HepG2 (cell line): Measurements from ENCODE around the gene TMEM114. TPM values are rescaled to one million over a fixed set of nuclear protein-coding genes. Genes with fewer than 3 reads are reported as not detected.

Experiments used
- ARID4A ChIP-seq: sonication (generic); formaldehyde crosslinking; IDR thresholded peaks from 2 replicates; pipeline ENCODE4 v1.5.0; 2020; ENCODE audit warnings: mild to moderate bottlenecking, missing genetic modification reagents, borderline replicate concordance
- CREB3 ChIP-seq: sonication (generic); formaldehyde crosslinking; IDR thresholded peaks from 2 replicates; pipeline ENCODE4 v1.5.0; 2020; ENCODE audit warnings: missing genetic modification reagents
- GATAD2A ChIP-seq: IDR thresholded peaks from 2 replicates; pipeline ENCODE4 v1.6.1; 2016
- HNF1A ChIP-seq, 2 experiments: sonication (generic) in 1 of 2; formaldehyde crosslinking in 1 of 2; IDR thresholded peaks; 2 replicates each; pipeline versions ENCODE4 v1.4.0 to v1.6.1; 2016 to 2020; ENCODE audit warnings: borderline replicate concordance in 1 of 2, low read depth in 1 of 2, mild to moderate bottlenecking in 1 of 2, missing genetic modification reagents in 1 of 2
- KLF6 ChIP-seq: IDR thresholded peaks from 2 replicates; pipeline ENCODE4 v1.8.0; 2016; ENCODE audit warnings: missing biosample characterization, missing genetic modification reagents
- LBX2 ChIP-seq: sonication (generic); formaldehyde crosslinking; IDR thresholded peaks from 2 replicates; pipeline ENCODE4 v1.5.0; 2020; ENCODE audit warnings: missing genetic modification reagents, mild to moderate bottlenecking, borderline replicate concordance
- MEIS1 ChIP-seq: sonication (generic); formaldehyde crosslinking; IDR thresholded peaks from 2 replicates; pipeline ENCODE4 v1.9.0; 2021; ENCODE audit warnings: mild to moderate bottlenecking, missing genetic modification reagents, moderate library complexity, borderline replicate concordance
- MIXL1 ChIP-seq: IDR thresholded peaks from 2 replicates; pipeline ENCODE4 v1.6.1; 2016
- MXD4 ChIP-seq: IDR thresholded peaks from 2 replicates; pipeline ENCODE4 v1.6.1; 2016; ENCODE audit warnings: mild to moderate bottlenecking, missing biosample characterization, missing genetic modification reagents
- NR2F1 ChIP-seq, 2 experiments: fragments of 450-650 bp in 1 of 2; formaldehyde crosslinking in 1 of 2; IDR thresholded peaks; 2 replicates each; pipeline versions ENCODE4 v1.5.0 to v1.6.1; 2016 to 2020; ENCODE audit warnings: mild to moderate bottlenecking in 1 of 2, missing compliant biosample characterization in 1 of 2, missing genetic modification reagents in 1 of 2, moderate library complexity in 1 of 2
- ONECUT2 ChIP-seq: sonication (generic); formaldehyde crosslinking; IDR thresholded peaks from 2 replicates; pipeline ENCODE4 v1.4.0; 2020; ENCODE audit warnings: missing genetic modification reagents
- RARG ChIP-seq: sonication (generic); formaldehyde crosslinking; IDR thresholded peaks from 2 replicates; pipeline ENCODE4 v1.4.0; 2020; ENCODE audit warnings: low read depth, mild to moderate bottlenecking, missing genetic modification reagents
- ZBTB20 ChIP-seq: sonication (generic); formaldehyde crosslinking; IDR thresholded peaks from 2 replicates; pipeline ENCODE4 v1.8.1; 2023; ENCODE audit warnings: missing genetic modification reagents, low read depth, mild to moderate bottlenecking, borderline replicate concordance
- ZFP36L2 ChIP-seq: sonication (generic); formaldehyde crosslinking; IDR thresholded peaks from 2 replicates; pipeline ENCODE4 v1.4.0; 2020; ENCODE audit warnings: missing genetic modification reagents
- ZNF569 ChIP-seq: sonication (generic); formaldehyde crosslinking; IDR thresholded peaks from 2 replicates; pipeline ENCODE4 v1.5.0; 2020; ENCODE audit warnings: mild to moderate bottlenecking, missing genetic modification reagents, moderate library complexity, borderline replicate concordance
- ZSCAN31 ChIP-seq: sonication (generic); formaldehyde crosslinking; IDR thresholded peaks from 2 replicates; pipeline ENCODE4 v1.5.0; 2020; ENCODE audit warnings: low read depth, mild to moderate bottlenecking, missing genetic modification reagents
- polyA plus RNA-seq, 8 experiments: library from polyadenylated mRNA; depleted of rRNA in 3 of 8; stranded (reverse) in 7 of 8; unstranded in 1 of 8; fragments of >200 nt; fragmentation: Illumina TruSeq in 4 of 8; extraction: Trizol in 4 of 8; gene quantifications; 2 replicates each; pipeline versions ENCODE4 v1.2.1 to v1.2.3, GENCODE V29; 2011 to 2016; ENCODE audit warnings: low read depth in 4 of 8, missing spikeins in 1 of 8, mixed read lengths in 1 of 8; ENCODE audit not compliant: insufficient read depth in 1 of 8
- total RNA-seq, 5 experiments: library from RNA; depleted of rRNA; stranded (reverse); fragments of >200 nt; fragmentation: Illumina TruSeq; extraction: Trizol; gene quantifications; 2 replicates each; pipeline ENCODE4 v1.2.3, GENCODE V29; 2016; ENCODE audit warnings: low read depth in 1 of 5

Gene TMEM114
- total and polyA plus RNA-seq, 2 of the 13 experiments (the other 11 are each of a cell fraction or from before 2014, with no cell fraction given), result not detected

GRCh38 chr16:8551388-8552332 is 38.7 kb downstream of the TMEM114 start (continued):
- TF ChIP-seq HNF1A (IDR thresholded peaks at IDR 0.05; ENCODE audit: low read depth) (peak; percentile 72), HNF1A (CRISPR knock-in tag; IDR thresholded peaks at IDR 0.05; ENCODE audit: borderline replicate concordance) (peak; percentile 72; the same call in 1 of the 2 replicates), ZBTB20 (CRISPR knock-in tag) (peak; percentile 72; the same call in 1 of the 2 replicates), NR2F1 (CRISPR knock-in tag; IDR thresholded peaks at IDR 0.05) (no peak; a peak in 1 of 4 replicates), ZFP36L2 (CRISPR knock-in tag) (no peak), ARID4A (no peak; the same call in 1 of the 2 replicates), RARG (CRISPR knock-in tag) (no peak), ONECUT2 (CRISPR knock-in tag) (peak; percentile 49; the same call in 1 of the 2 replicates), MXD4 (0 out of 2 replicates have a peak, but pooled peaks have one; percentile 21), KLF6 (CRISPR knock-in tag) (0 out of 2 replicates have a peak, but pooled peaks have one; percentile 18), MEIS1 (CRISPR knock-in tag) (0 out of 2 replicates have a peak, but pooled peaks have one; percentile 27), MIXL1 (CRISPR knock-in tag) (peak; percentile 91), ZNF569 (CRISPR knock-in tag) (0 out of 2 replicates have a peak, but pooled peaks have one; percentile 8), CREB3 (CRISPR knock-in tag) (no peak; the same call in 1 of the 2 replicates), GATAD2A (CRISPR knock-in tag) (peak; percentile 85), LBX2 (no peak), ZSCAN31 (CRISPR knock-in tag) (no peak)
